GM19467 (cell line): Measurements from ENCODE around the gene HPS4.
A peak's percentile ranks its signal among the peaks of the same experiment; 100 is the strongest.
"Not testable (repeated sequence)": the region's sequence is repeated elsewhere in the genome, so short reads cannot be mapped to it uniquely, and the experiment has no call there.

ENCODE experiments used
- ATAC-seq: cut with Tn5 transposase; IDR thresholded peaks from one replicate; pipeline ENCODE4 v1.9.1; 2021; ENCODE audit warnings: mild to moderate bottlenecking, moderate library complexity; ENCODE audit not compliant: unreplicated experiment

HPS4 gene

GRCh38 chr22:26444777-26445176 is 38.8 kb downstream of the HPS4 start:
- no peak for ATAC-seq

GRCh38 chr22:26443901-26444690 is 39.5 kb downstream of the HPS4 start:
- ATAC-seq: no peak

GRCh38 chr22:26442086-26442756 is 41.4 kb downstream of the HPS4 start:
- ATAC-seq: no peak

- ATAC-seq: no peak
These were observed 44.0 kb downstream of the HPS4 start for GRCh38 chr22:26439559-26439958.

- ATAC-seq: not testable (repeated sequence)
These were observed 44.8 kb downstream of the HPS4 start for GRCh38 chr22:26438776-26439175.

GRCh38 chr22:26437694-26438392 is 45.7 kb downstream of the HPS4 start:
- no peak for ATAC-seq

- ATAC-seq: no peak
These were observed 46.6 kb downstream of the HPS4 start for GRCh38 chr22:26436903-26437515.

GRCh38 chr22:26435327-26436093 is 48.1 kb downstream of the HPS4 start:
- ATAC-seq: no peak

- no peak for ATAC-seq
These were observed 49.8 kb downstream of the HPS4 start for GRCh38 chr22:26433805-26434204.

- ATAC-seq: no peak
These were observed 50.8 kb downstream of the HPS4 start for GRCh38 chr22:26432619-26433311.

- no peak for ATAC-seq
These were observed 52.2 kb downstream of the HPS4 start for GRCh38 chr22:26431261-26431995.

- ATAC-seq: no peak
These were observed 53.0 kb downstream of the HPS4 start for GRCh38 chr22:26430600-26430999.

GRCh38 chr22:26429458-26430286 is 53.9 kb downstream of the HPS4 start:
- no peak for ATAC-seq

- ATAC-seq: peak; percentile 59
These were observed 54.8 kb downstream of the HPS4 start, which contains the start of gene ASPHD2 for GRCh38 chr22:26428515-26429457. Gene ASPHD2 (plus strand): TSS chr22:26429260. CDS start chr22:26433616, 4,356 bp downstream.

GRCh38 chr22:26426924-26427323 is 56.7 kb downstream of the HPS4 start:
- no peak for ATAC-seq

GRCh38 chr22:26418620-26419019 is 65.0 kb downstream of the HPS4 start:
- ATAC-seq: no peak

GRCh38 chr22:26417406-26417805 is 66.2 kb downstream of the HPS4 start:
- ATAC-seq: no peak
